Neural progenitor cell (in vitro differentiated cells): Measurements from ENCODE around the gene LPP. TPM values are rescaled to one million over a fixed set of nuclear protein-coding genes. Genes with fewer than 3 reads are reported as not detected.

Experiments
- DNase-seq: peaks from one replicate; pipeline ENCODE4 v3.0.0-alpha.2; 2016; ENCODE audit warnings: low spot score
- H2AFZ ChIP-seq: fragments of 200-600 bp; sonication (generic); replicated peaks from 2 replicates; pipeline ENCODE4 v1.6.1; 2016; ENCODE audit warnings: antibody characterized with exemption
- H3F3A ChIP-seq: fragments of 200-600 bp; sonication (generic); 2 replicates; pipeline ENCODE4 v1.6.1; 2016; ENCODE audit warnings: antibody characterized with exemption, low read depth
- H3K27ac ChIP-seq: fragments of 200-600 bp; sonication (generic); 2 replicates; pipeline ENCODE4 v1.5.1; 2016; ENCODE audit warnings: mild to moderate bottlenecking
- H3K27me3 ChIP-seq: fragments of 200-600 bp; sonication (generic); 2 replicates; pipeline ENCODE4 v1.6.1; 2016; ENCODE audit warnings: mild to moderate bottlenecking, moderate library complexity
- H3K36me3 ChIP-seq: fragments of 200-600 bp; sonication (generic); 2 replicates; pipeline ENCODE4 v1.5.1; 2016
- H3K4me1 ChIP-seq: fragments of 200-600 bp; sonication (generic); 2 replicates; pipeline ENCODE4 v1.6.1; 2016; ENCODE audit warnings: mixed run types
- H3K4me2 ChIP-seq: fragments of 200-600 bp; sonication (generic); 2 replicates; pipeline ENCODE4 v1.6.1; 2016
- H3K4me3 ChIP-seq: fragments of 200-600 bp; sonication (generic); 2 replicates; pipeline ENCODE4 v1.5.1; 2016
- H3K79me2 ChIP-seq: fragments of 200-600 bp; sonication (generic); 2 replicates; pipeline ENCODE4 v1.6.1; 2016; ENCODE audit warnings: low read depth
- H3K9ac ChIP-seq: fragments of 200-600 bp; sonication (generic); 2 replicates; pipeline ENCODE4 v1.6.1; 2016
- H3K9me3 ChIP-seq: fragments of 200-600 bp; sonication (generic); 2 replicates; pipeline ENCODE4 v1.5.1; 2016; ENCODE audit warnings: low read depth
- H4K20me1 ChIP-seq: fragments of 200-600 bp; sonication (generic); 2 replicates; pipeline ENCODE4 v1.6.1; 2016; ENCODE audit warnings: low read depth
- H3K27ac Mint-ChIP-seq: 3 replicates; pipeline ENCODE4 v1.8.0; 2021; ENCODE audit warnings: mixed read lengths
- H3K27me3 Mint-ChIP-seq: 2 replicates; pipeline ENCODE4 v1.8.0; 2022; ENCODE audit warnings: low read depth, mild to moderate bottlenecking, inconsistent platforms, moderate library complexity, mixed read lengths; ENCODE audit not compliant: insufficient read depth
- H3K36me3 Mint-ChIP-seq: 3 replicates; pipeline ENCODE4 v1.8.0; 2021; ENCODE audit warnings: mixed read lengths
- H3K4me1 Mint-ChIP-seq: 3 replicates; pipeline ENCODE4 v1.8.0; 2021; ENCODE audit warnings: mixed read lengths
- H3K4me3 Mint-ChIP-seq: 3 replicates; pipeline ENCODE4 v1.8.0; 2021; ENCODE audit warnings: mild to moderate bottlenecking, moderate library complexity, mixed read lengths
- H3K9me3 Mint-ChIP-seq: 3 replicates; pipeline ENCODE4 v1.8.0; 2020; ENCODE audit warnings: mixed read lengths
- CTCF ChIP-seq: fragments of 200-600 bp; sonication (generic); IDR thresholded peaks from 2 replicates; pipeline ENCODE4 v1.5.1; 2017; ENCODE audit warnings: antibody characterized with exemption, mild to moderate bottlenecking
- EZH2 ChIP-seq: fragments of 200-600 bp; sonication (generic); IDR thresholded peaks from 2 replicates; pipeline ENCODE4 v1.6.1; 2017; ENCODE audit warnings: antibody characterized with exemption, mild to moderate bottlenecking, moderate library complexity
- EZH2phosphoT487 ChIP-seq: fragments of 200-600 bp; sonication (generic); IDR thresholded peaks from 2 replicates; pipeline ENCODE4 v1.6.1; 2017; ENCODE audit warnings: antibody characterized with exemption
- total RNA-seq: library from RNA; depleted of rRNA; stranded (reverse); fragments of >200 nt; gene quantifications from 2 replicates; pipeline ENCODE4 v1.2.3, GENCODE V29; 2015; ENCODE audit warnings: low replicate concordance

The LPP gene
- total RNA-seq, 1 donor from 2014 or later, result 18.9 TPM

DNA sequence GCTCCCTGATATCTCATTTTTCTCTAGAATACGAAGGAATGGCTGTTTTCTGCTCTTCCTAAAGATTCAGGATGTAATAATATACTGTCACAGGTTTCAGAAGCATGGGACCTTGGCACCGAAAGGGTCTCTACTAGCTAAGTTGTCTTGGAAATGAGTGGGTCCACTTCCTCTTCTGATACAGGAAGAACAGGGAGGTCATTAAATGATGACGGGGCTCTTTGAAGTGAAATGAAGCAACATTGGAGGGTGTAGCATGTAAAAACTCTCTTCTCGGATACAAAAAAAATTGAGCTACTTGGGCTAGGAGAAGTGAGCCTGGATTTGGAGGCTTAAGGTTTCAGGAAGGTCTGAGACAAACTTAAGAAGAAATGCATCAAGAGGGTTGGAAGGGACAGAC, 668.0 kb downstream of the LPP start:
- H3K36me3 ChIP-seq, result no peaks in the 10 kb centered on the region
- no peaks in the 10 kb centered on the region for H3K27me3 ChIP-seq
- Mint-ChIP-seq H3K27me3 (no peaks in the 10 kb centered on the region), H3K9me3 (no peaks in the 10 kb centered on the region), H3K4me3 (no peak overlapping the region), H3K27ac (no peak overlapping the region), H3K36me3 (no peaks in the 10 kb centered on the region), H3K4me1 (no peaks in the 10 kb centered on the region)
- DNase-seq, result no peak
- H3K79me2 ChIP-seq, result no peaks in the 10 kb centered on the region
- no peak for TF ChIP-seq CTCF
- no peaks in the 10 kb centered on the region for H3F3A ChIP-seq
- H3K27ac ChIP-seq, result no peak overlapping the region
- no peak overlapping the region for H3K4me2 ChIP-seq
- H4K20me1 ChIP-seq, result no peaks in the 10 kb centered on the region
- no peak overlapping the region for H3K4me3 ChIP-seq
- H2AFZ ChIP-seq, result no peak overlapping the region
- no peaks in the 10 kb centered on the region for H3K9me3 ChIP-seq
- no peak overlapping the region for H3K9ac ChIP-seq
- no peaks in the 10 kb centered on the region for H3K4me1 ChIP-seq

DNA sequence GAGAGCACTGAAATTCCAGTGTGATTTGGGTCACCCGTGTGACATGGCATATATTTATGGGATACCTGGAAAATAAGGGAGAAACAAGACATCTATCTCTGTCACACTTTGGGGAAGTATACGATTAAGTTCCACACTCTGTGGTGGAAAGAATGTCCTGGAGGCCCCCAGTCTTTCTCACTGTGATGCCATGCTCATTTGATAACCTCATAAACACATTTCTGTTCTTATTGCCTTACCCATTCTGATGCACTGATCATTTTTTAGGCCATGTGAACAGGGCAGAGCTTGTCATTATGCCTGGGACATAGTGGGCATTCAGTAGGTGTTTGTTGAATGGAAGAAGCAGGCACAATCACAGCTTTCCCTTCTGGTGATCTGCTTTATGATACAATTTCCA, 668.5 kb downstream of the LPP start:
- no peaks in the 10 kb centered on the region for H3K4me1 ChIP-seq
- H2AFZ ChIP-seq, result no peak overlapping the region
- no peaks in the 10 kb centered on the region for H3F3A ChIP-seq
- no peaks in the 10 kb centered on the region for H3K36me3 ChIP-seq
- no peak overlapping the region for H3K4me2 ChIP-seq
- TF ChIP-seq CTCF (no peak), EZH2phosphoT487 (no peak), EZH2 (no peak)
- Mint-ChIP-seq H3K36me3 (no peaks in the 10 kb centered on the region), H3K27ac (no peak overlapping the region), H3K4me1 (peaks cover 3% of the 10 kb centered on the region), H3K27me3 (no peaks in the 10 kb centered on the region), H3K4me3 (no peak overlapping the region), H3K9me3 (no peaks in the 10 kb centered on the region)
- H3K27me3 ChIP-seq, result no peaks in the 10 kb centered on the region
- no peak overlapping the region for H3K4me3 ChIP-seq
- H3K79me2 ChIP-seq, result no peaks in the 10 kb centered on the region
- no peaks in the 10 kb centered on the region for H3K9me3 ChIP-seq
- H3K9ac ChIP-seq, result no peak overlapping the region
- H3K27ac ChIP-seq, result no peak overlapping the region
- DNase-seq, result no peak
- no peaks in the 10 kb centered on the region for H4K20me1 ChIP-seq

- H3K27me3 Mint-ChIP-seq, result no peaks in the 10 kb centered on the region
- Histone ChIP-seq H3K9ac (no peak overlapping the region), H3K9me3 (no peaks in the 10 kb centered on the region), H3K27ac (no peak overlapping the region), H3K4me3 (no peak overlapping the region), H3K4me1 (no peaks in the 10 kb centered on the region), H3K4me2 (no peak overlapping the region), H2AFZ (no peak overlapping the region), H3K36me3 (no peaks in the 10 kb centered on the region), H3K79me2 (no peaks in the 10 kb centered on the region), H3F3A (no peaks in the 10 kb centered on the region), H3K27me3 (no peaks in the 10 kb centered on the region), H4K20me1 (no peaks in the 10 kb centered on the region)
- H3K36me3 Mint-ChIP-seq, result no peaks in the 10 kb centered on the region
- no peak overlapping the region for H3K27ac Mint-ChIP-seq
- H3K4me1 Mint-ChIP-seq, result peaks cover 3% of the 10 kb centered on the region
- no peak overlapping the region for H3K4me3 Mint-ChIP-seq
- no peaks in the 10 kb centered on the region for H3K9me3 Mint-ChIP-seq
- no peak for DNase-seq
- TF ChIP-seq CTCF (no peak), EZH2phosphoT487 (no peak), EZH2 (no peak)
Measured at GRCh38 chr3:188824566-188824965, 670.6 kb downstream of the LPP start.

DNA sequence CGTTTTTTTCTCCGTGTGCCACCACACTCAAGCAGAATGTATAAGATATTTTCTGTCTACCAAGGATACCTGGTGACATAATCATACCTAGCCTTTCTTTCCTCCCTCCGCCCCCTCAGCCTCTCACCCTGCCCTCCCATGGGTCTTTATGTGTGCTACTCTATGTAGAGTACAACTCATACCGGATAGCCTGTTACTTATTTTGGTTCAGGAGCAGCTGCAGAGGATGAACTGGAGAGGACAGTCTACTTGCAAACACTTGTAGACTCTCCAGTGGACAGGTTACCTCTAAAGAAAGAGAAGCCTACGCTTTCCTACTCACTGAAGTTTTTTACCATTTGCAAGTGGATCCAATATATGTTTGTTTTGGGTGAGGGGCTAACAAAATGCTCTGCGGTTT, 671.9 kb downstream of the LPP start:
- TF ChIP-seq EZH2, result no peak
- TF ChIP-seq CTCF, result no peak
- TF ChIP-seq EZH2phosphoT487, result no peak
- Histone ChIP-seq H3K4me2 (no peak overlapping the region), H3K27ac (no peak overlapping the region), H2AFZ (no peak overlapping the region), H3K27me3 (no peaks in the 10 kb centered on the region), H3K9ac (no peak overlapping the region), H3K9me3 (no peaks in the 10 kb centered on the region), H3K79me2 (no peaks in the 10 kb centered on the region), H3F3A (no peaks in the 10 kb centered on the region), H3K4me1 (no peaks in the 10 kb centered on the region), H3K36me3 (no peaks in the 10 kb centered on the region), H4K20me1 (no peaks in the 10 kb centered on the region), H3K4me3 (no peak overlapping the region)
- no peaks in the 10 kb centered on the region for H3K9me3 Mint-ChIP-seq
- H3K36me3 Mint-ChIP-seq, result no peaks in the 10 kb centered on the region
- DNase-seq, result no peak
- H3K4me1 Mint-ChIP-seq, result peaks cover 3% of the 10 kb centered on the region
- no peak overlapping the region for H3K27ac Mint-ChIP-seq
- no peaks in the 10 kb centered on the region for H3K27me3 Mint-ChIP-seq
- no peak overlapping the region for H3K4me3 Mint-ChIP-seq
